Omental fat pad (tissue), 4 donors: ENCODE results near the gene CLSTN1. TPM values are rescaled to one million over a fixed set of nuclear protein-coding genes. Genes with fewer than 3 reads are reported as not detected.

ENCODE experiments used
- ATAC-seq: fragments of 150-250 bp; one replicate; pipeline ENCODE4 v1.9.1; 2016; ENCODE audit warnings: mild to moderate bottlenecking, moderate library complexity; ENCODE audit not compliant: low FRiP score
- DNase-seq: peaks from one replicate; pipeline ENCODE4 v3.0.0-alpha.2; 2019; ENCODE audit warnings: low spot score
- CTCF ChIP-seq, 3 donors: fragments of 450-650 bp; IDR thresholded peaks; one replicate each; pipeline ENCODE4 v1.5.1; 2016 to 2017; ENCODE audit warnings: antibody characterized with exemption in 3 of 3, mild to moderate bottlenecking in 3 of 3, moderate library complexity in 2 of 3
- total RNA-seq, 4 donors: library from RNA; depleted of rRNA; stranded (reverse); fragments of >200 nt; gene quantifications; one replicate each; pipeline ENCODE4 v1.1.0, GENCODE V29; 2016

Gene CLSTN1
- total RNA-seq, 4 donors from 2014 or later = 28.3 to 41.0 (median 30.1) TPM

- no peak for TF ChIP-seq CTCF (IDR thresholded peaks at IDR 0.05)
- DNase-seq = no peak
- no peak for ATAC-seq
Measured at GRCh38 chr1:9822490-9822889, 1.3 kb downstream of the CLSTN1 start.

GRCh38 chr1:9821710-9822109 is 2.1 kb downstream of the CLSTN1 start:
- no peak for TF ChIP-seq CTCF (IDR thresholded peaks at IDR 0.05)
- ATAC-seq (no peak), DNase-seq (no peak)

- ATAC-seq (no peak), DNase-seq (no peak)
- TF ChIP-seq CTCF (IDR thresholded peaks at IDR 0.05) = no peak
Measured at GRCh38 chr1:9820521-9820920, 3.2 kb downstream of the CLSTN1 start.

- no peak for DNase-seq
- no peak for TF ChIP-seq CTCF (IDR thresholded peaks at IDR 0.05)
- no peak for ATAC-seq
Measured at GRCh38 chr1:9817734-9818133, 6.0 kb downstream of the CLSTN1 start.

- TF ChIP-seq CTCF (IDR thresholded peaks at IDR 0.05) = no peak
- ATAC-seq = no peak
- DNase-seq = no peak
Measured at GRCh38 chr1:9816199-9816598, 7.6 kb downstream of the CLSTN1 start.

GRCh38 chr1:9815150-9815549 is 8.6 kb downstream of the CLSTN1 start:
- no peak for TF ChIP-seq CTCF (IDR thresholded peaks at IDR 0.05)
- no peak for ATAC-seq
- no peak for DNase-seq

GRCh38 chr1:9814619-9815018 is 9.1 kb downstream of the CLSTN1 start:
- ATAC-seq = no peak
- TF ChIP-seq CTCF (IDR thresholded peaks at IDR 0.05) = no peak
- DNase-seq = no peak
